GM18873 (cell line): Measurements from ENCODE around the gene COX7B.
"Not testable (repeated sequence)": the region's sequence is repeated elsewhere in the genome, so short reads cannot be mapped to it uniquely, and the experiment has no call there.

Source experiments
- ATAC-seq: cut with Tn5 transposase; IDR thresholded peaks from one replicate; pipeline ENCODE4 v1.9.1; 2021; ENCODE audit warnings: mild to moderate bottlenecking, moderate library complexity, moderate number of reproducible peaks; ENCODE audit not compliant: unreplicated experiment, low FRiP score

Gene COX7B

GRCh38 chrX:77938083-77938680 is 38.9 kb downstream of the COX7B start:
- no peak for ATAC-seq

GRCh38 chrX:77945031-77945430 is 45.8 kb downstream of the COX7B start:
- ATAC-seq, result not testable (repeated sequence)

GRCh38 chrX:77945910-77946545 is 46.8 kb downstream of the COX7B start:
- ATAC-seq, result no peak

GRCh38 chrX:77946571-77946970 is 47.3 kb downstream of the COX7B start:
- ATAC-seq, result no peak

- ATAC-seq, result no peak
Observed at GRCh38 chrX:77949840-77950239, 50.6 kb downstream of the COX7B start.

GRCh38 chrX:77952173-77952572 is 52.9 kb downstream of the COX7B start:
- no peak for ATAC-seq

- ATAC-seq, result no peak
Observed at GRCh38 chrX:77953302-77953701, 54.0 kb downstream of the COX7B start.

- ATAC-seq, result no peak
Observed at GRCh38 chrX:77953708-77954107, 54.4 kb downstream of the COX7B start.
